ENCODE measurements around the gene PLPP2.
"Not testable (repeated sequence)": the region's sequence is repeated elsewhere in the genome, so short reads cannot be mapped to it uniquely, and the experiment has no call there.

PLPP2 gene

GRCh38 chr19:292951-293350, 1.7 kb upstream of the PLPP2 start:
- DNase-seq (ENCODE audit: low read depth): no peak

- DNase-seq (ENCODE audit: low read depth): no peak
These were observed 1.2 kb upstream of the PLPP2 start for GRCh38 chr19:292281-292884.

DNA sequence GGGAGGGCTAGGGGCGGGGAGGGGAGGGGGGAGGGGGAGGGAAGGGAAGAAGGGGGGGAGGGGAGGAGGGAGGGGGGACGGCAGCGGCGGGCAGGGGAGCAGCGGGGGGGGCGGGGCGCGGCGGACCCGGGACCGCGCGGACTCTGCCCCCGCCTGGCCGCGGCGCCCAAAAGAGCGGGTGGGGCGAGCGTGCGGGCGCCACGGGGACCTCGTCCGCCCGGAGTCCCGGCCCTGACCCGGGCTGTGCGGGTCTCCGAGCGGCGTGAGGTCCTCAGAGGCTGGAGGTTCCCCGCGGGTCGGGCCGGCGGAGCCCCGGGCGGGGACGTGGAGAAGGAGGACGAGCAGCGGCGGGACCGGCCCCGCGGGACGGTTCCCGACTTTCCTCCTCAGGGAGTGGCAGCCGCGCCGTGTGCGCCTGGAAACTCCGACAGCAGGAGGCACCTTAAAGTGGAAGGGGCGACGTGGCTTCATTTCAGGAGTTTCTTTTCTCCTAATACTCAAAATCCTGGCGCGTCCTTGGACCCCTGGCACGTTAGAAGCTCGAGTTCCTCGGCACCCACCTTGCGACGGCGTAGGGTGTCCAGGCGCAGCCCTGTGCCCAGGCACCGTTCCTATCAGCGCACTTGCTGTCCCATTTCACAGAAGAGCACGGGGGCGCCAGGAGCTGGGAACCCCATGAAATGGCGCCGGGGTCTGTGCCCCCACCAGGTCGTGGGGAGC, 518 bp upstream of the PLPP2 start:
- no peak for DNase-seq (ENCODE audit: low read depth)

DNA sequence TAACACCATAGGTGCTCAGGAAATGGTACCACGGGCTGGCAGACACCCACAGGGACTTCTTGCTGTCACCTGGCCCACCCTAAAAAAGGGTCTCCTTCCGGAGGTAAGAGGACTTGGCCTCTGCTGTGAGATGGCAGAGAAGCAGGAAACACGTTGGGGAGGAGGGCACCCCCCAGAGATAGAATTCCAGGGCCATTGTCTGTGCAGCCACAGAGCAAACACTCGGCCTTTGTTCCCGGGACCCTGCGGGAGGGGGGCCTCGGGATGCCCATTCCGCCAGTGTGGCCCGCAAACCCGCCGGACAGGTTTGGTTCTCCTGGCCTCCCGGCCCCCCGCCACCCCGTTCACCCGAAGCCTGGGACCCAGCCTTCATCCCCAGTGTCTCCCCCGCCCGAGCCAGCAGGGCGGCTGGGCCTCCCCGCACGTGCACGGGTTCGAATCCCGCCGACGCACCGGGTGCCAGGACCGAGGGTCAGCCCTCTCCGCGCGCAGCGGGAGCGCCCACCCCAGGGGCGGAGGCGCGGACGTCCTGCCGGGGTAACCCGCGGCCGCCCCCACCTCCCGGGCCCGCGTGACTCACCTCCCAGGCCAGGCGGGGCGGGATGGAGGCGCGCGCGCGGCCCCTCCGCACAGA, 714 bp downstream of the PLPP2 start:
- peak; percentile 10 for DNase-seq (ENCODE audit: low read depth)

DNA sequence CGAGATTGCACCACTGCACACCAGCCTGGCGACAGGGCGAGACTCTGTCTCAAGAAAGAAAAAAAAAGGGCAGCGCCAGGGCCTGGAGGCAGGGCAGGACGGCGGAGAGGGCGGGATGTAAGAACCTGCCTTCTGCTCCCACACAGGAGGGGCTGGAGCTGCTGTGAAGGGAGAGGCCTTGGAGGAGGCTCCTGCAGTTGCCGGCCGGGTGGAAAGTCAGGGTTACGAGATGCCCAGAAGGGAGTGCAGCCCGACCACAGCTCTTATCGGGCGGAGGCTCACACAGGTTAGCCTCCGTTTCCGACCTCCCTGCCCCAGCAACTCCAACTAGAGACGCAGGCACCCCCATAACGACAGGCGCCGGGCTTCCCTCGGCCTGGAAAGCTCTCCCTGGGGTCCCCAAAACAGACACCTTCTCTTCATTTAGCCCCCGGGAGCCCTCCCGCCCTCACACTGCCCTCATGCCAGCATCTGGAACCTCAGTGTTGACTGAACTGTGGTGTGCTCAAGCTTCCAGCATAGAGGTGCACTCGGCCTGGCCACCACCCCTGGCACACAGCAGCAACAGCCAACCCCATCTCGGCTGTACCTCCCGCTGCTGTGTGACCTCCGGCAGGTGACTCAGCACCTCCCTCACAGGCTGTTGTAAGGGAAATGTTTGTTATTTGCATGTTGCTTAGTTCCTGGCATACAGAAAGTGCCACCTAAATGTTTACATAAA, 1.4 kb downstream of the PLPP2 start:
- peak; percentile 13 for DNase-seq (ENCODE audit: low read depth)

- no peak for DNase-seq (ENCODE audit: low read depth)
These were observed 2.3 kb downstream of the PLPP2 start for GRCh38 chr19:288911-289310.

- no peak for DNase-seq (ENCODE audit: low read depth)
These were observed 3.8 kb downstream of the PLPP2 start for GRCh38 chr19:287381-287871.

- DNase-seq (ENCODE audit: low read depth): no peak
These were observed 7.8 kb downstream of the PLPP2 start for GRCh38 chr19:283395-283794.

DNA sequence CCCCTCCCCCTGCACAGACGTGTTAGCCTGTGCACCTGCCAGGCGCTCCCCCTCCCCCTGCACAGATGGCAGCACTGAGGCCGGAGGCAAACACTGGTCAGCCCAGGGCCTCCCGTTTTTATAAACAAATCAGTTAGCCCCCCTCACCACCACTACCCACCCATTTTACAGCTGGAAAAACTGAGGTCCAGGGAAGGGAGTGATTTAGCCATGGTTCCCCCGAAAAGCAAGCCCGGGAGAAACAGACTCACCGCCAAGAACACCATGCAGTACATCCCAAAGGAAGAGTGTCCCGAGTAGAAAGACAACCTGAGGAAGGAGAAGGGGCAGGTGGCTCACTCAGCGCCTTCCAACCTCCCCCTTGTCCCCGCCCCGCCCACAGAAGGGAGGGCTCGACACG, 8.7 kb downstream of the PLPP2 start:
- no peak for DNase-seq (ENCODE audit: low read depth)

DNA sequence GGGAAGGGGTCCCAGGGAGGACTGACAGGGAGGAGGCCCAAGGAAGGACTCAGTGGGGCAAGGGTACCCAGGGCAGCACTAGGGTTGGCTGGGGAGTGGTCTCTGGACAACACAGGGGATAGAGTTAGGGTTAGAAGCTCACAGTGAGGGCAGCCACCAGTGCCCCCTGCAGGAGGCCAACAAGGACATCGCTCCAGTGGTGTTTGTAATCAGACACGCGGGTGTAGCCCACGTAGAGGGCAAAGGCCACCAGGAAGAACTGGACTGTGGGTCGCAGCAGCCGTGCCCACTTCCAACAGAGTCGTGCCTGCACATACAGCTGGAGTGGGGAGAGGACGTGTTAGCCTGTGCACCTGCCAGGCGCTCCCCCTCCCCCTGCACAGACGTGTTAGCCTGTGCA, 9.2 kb downstream of the PLPP2 start:
- no peak for DNase-seq (ENCODE audit: low read depth)

DNA sequence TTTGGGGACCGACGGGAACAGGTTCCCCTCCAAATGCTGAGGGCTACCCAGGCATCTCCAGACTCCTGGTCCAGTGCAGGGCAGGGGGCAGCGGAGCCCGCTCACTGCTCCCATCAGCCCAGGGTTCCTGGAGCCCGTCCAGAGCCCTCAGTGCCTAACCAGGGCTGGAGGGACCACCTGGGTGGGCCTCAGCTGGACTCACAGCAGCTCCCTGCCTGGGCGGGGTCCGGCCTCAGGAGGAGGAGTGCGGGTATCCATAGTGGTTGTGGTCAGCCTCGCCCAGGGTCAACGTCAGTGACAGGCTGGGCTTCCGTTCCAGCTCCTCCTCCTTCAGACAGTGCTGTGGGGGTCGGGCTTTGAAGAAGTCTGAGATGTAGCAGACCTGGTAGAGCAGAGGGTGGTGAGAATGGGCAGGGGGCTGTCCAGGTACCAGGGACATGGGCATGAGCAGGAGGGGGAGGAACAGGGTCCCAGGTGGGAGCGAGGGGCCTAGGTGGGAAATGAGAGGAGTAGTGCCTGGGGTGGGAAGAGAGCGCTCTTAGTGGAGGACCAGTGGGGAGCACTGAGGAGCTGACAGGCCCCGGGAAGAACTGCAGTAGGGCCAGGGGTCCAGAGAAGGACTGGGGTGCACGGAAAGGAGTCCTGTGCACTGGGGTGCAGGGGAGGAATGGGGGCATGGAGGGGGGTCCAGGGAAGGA, 9.9 kb downstream of the PLPP2 start:
- no peak for DNase-seq (ENCODE audit: low read depth)

- no peak for DNase-seq (ENCODE audit: low read depth)
These were observed 10.6 kb downstream of the PLPP2 start for GRCh38 chr19:280541-281009.

- DNase-seq (ENCODE audit: low read depth): no peak
These were observed 11.5 kb downstream of the PLPP2 start for GRCh38 chr19:279656-280055.

GRCh38 chr19:279231-279630, 12.0 kb downstream of the PLPP2 start:
- DNase-seq (ENCODE audit: low read depth): no peak

DNA sequence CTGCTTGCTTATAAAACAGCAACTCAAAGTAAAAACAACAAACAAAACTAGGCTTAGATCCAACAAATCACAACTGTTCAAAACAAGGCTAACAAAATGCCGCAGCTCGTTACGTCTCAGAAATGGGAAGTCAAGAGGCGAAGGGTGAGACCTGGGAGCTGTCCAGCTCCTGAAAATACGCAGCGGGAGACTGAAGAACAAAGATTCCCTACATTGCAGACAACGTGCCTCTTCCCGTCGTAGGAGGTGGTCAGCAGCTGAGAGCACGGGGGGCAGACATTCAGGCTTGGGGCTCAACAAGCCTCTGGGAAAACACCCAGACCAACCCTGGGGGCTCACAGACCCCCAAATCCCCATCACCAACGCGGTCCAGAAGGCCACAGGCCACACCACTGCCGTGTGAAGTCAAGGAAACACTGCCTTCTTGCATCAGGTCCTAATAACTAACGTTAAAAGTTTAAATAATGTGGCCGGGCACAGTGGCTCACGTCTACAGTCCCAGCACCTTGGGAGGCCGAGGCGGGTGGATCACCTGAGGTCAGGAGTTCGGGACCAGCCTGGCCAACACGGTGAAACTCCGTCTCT, 13.5 kb downstream of the PLPP2 start:
- DNase-seq (ENCODE audit: low read depth): no peak

DNA sequence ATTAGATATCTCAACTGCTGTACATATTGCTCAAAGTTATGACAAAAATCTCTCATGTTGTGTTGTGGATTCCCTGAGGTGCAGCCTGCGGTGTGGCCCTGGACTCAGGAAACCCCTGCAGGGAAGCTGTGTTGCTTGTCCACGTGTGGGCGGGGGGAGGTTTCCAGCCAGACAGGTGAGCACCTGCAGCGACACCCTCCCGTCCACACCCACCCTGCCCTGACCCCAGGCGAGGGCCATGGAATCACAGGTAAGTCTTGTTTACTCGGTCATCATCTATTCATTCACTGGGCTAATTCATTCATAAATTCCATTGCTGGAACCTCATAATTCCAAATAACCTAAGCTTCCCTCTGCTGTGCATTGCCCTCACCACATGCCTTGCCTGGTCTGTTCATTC, 14.1 kb downstream of the PLPP2 start:
- no peak for DNase-seq (ENCODE audit: low read depth)

DNA sequence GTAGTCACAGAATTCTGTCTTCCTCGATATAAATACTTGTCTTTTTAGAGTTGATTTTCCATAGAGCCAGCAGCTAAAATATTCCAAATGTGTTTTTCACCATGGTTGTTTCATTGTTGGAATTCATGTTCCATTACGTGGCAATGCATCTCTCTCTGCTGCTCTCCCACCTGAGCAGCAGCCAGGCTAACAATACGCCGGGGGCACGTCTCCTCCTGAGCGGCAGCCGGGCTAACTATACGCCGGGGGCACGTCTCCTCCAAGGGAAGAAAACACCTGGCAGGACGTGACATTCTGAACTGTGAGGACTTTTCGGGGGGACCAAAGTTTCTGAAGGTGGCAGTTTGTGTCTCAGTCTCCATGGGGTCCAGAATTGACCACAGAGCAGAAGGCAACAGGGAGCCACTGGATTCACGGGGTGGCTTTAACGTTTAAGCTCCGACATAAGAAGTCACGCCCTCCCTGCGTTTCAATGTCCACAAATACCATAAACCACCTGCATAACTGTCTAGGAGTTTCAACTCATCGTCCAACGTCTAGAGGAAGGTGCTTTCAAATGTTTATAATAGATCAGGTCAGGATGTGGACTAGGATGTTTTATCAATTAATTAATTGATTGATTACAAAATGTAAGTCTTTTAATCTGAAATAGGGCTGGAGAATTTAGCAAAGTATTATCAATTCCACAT, 15.1 kb downstream of the PLPP2 start:
- no peak for DNase-seq (ENCODE audit: low read depth)

DNA sequence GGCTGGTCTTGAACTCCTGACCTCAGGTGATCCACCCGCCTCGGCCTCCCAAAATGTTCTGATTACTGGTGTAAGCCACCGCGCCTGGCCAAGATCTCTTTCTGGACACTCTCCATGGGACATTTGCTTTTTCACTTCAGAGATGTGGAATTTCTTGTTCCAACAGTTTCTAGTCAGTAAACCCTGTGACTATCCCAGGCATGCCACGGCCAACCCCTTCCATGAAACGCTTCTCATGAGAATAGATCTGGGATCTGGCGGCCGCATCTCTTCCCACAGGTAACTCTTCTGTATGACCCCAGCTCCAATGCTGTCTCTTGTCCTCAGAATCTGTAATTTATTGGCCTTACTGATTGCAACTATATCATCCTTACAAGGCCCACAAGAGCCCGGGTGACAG, 16.2 kb downstream of the PLPP2 start:
- DNase-seq (ENCODE audit: low read depth): no peak

GRCh38 chr19:273393-273792, 17.8 kb downstream of the PLPP2 start:
- DNase-seq (ENCODE audit: low read depth): no peak

- no peak for DNase-seq (ENCODE audit: low read depth)
These were observed 19.3 kb downstream of the PLPP2 start for GRCh38 chr19:271856-272255.

DNA sequence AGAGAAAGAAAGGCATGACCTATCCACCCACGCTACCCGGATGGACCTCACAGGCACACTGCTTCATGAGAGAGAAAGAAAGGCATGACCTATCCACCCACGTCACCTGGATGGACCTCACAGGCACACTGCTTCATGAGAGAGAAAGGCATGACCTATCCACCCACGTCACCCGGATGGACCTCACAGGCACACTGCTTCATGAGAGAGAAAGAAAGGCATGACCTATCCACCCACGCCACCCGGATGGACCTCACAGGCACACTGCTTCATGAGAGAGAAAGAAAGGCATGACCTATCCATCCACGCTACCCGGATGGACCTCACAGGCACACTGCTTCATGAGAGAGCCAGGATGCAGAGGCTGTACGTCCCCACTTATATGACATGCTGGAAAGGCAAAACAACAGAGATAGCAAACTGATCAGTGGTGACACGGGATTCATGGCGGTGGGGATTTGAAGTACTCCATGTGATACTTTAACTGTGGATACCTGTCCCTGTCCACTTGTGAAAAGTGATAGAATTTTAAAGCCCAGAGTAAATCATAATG, 20.4 kb downstream of the PLPP2 start:
- not testable (repeated sequence) for DNase-seq (ENCODE audit: low read depth)

All from stimulated activated CD8-positive, alpha-beta memory T cell treated with anti-CD3 and anti-CD28 coated beads, Interleukin-12 subunit alpha, Interleukin-12 subunit beta, amount 100 ng/mL, for 1 hour (primary cell).